GM12872 (cell line): ENCODE data around the gene NRL.

Experiments
- TF ChIP-seq, protein P1 (sequence below): IDR thresholded peaks from 3 replicates; pipeline ENCODE4 v1.5.1; 2011; ENCODE audit warnings: low read depth, mild to moderate bottlenecking, low read length, moderate library complexity; ENCODE audit not compliant: insufficient read depth

NRL gene

GRCh38 chr14:24072881-24073877 is 41.6 kb downstream of the NRL start:
- TF ChIP-seq, protein P1, sequence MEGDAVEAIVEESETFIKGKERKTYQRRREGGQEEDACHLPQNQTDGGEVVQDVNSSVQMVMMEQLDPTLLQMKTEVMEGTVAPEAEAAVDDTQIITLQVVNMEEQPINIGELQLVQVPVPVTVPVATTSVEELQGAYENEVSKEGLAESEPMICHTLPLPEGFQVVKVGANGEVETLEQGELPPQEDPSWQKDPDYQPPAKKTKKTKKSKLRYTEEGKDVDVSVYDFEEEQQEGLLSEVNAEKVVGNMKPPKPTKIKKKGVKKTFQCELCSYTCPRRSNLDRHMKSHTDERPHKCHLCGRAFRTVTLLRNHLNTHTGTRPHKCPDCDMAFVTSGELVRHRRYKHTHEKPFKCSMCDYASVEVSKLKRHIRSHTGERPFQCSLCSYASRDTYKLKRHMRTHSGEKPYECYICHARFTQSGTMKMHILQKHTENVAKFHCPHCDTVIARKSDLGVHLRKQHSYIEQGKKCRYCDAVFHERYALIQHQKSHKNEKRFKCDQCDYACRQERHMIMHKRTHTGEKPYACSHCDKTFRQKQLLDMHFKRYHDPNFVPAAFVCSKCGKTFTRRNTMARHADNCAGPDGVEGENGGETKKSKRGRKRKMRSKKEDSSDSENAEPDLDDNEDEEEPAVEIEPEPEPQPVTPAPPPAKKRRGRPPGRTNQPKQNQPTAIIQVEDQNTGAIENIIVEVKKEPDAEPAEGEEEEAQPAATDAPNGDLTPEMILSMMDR: no peak

DNA sequence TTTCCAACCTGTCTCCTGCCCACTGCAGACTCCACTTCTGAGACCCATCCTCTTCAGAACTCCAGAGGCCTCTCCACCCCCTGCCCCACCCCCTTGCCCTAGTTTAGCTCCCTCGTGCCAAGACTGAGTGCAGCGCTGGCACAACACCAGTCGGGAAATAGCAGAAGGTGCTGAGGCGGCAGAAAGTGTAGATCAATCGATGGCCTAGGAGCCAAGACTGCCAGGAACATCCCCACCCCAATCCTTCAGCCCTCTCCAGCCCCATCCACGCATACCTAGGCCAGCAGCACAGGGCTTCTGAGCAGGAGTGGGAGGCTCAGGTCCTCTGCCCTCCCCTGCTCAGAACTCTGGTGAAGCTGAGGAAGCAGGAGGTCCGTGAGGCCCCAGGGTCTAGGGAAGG is 42.3 kb downstream of the NRL start:
- TF ChIP-seq, protein P1: no peak

GRCh38 chr14:24071836-24072430 is 42.8 kb downstream of the NRL start:
- TF ChIP-seq, protein P1: no peak

DNA sequence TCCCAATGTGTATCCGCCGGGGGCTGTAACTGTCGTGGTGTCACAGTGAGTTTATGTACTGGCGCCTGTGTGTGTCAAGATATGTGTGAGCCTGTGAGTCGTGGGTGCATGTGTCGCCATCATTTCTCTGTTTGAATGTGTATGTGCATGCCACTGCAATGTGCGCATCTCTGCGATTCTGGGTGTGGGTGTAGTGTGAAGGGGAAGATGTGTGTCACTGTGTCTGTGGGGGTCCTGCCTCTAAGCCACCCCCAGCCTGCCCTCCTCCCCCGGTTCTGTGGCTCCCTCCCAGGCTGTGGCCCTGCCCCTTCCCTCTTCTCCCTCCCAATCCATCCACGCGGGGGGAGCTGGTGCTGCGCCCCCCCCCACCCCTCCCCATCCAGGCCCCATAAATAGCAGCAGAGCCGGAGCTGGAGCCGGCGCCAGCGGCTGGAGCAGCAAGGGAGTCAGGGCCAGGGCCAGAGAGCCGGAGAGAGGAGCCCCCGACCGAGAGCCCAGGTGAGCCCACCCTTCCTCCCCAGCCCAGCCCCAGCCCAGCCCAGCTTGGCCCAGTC is 43.5 kb downstream of the NRL start, which contains the start of gene CPNE6:
CPNE6 (plus strand) TSS at position 419 of the 554 bp plus-strand sequence. CDS start 1,375 bp downstream, outside the sequence.
- TF ChIP-seq, protein P1: no peak

DNA sequence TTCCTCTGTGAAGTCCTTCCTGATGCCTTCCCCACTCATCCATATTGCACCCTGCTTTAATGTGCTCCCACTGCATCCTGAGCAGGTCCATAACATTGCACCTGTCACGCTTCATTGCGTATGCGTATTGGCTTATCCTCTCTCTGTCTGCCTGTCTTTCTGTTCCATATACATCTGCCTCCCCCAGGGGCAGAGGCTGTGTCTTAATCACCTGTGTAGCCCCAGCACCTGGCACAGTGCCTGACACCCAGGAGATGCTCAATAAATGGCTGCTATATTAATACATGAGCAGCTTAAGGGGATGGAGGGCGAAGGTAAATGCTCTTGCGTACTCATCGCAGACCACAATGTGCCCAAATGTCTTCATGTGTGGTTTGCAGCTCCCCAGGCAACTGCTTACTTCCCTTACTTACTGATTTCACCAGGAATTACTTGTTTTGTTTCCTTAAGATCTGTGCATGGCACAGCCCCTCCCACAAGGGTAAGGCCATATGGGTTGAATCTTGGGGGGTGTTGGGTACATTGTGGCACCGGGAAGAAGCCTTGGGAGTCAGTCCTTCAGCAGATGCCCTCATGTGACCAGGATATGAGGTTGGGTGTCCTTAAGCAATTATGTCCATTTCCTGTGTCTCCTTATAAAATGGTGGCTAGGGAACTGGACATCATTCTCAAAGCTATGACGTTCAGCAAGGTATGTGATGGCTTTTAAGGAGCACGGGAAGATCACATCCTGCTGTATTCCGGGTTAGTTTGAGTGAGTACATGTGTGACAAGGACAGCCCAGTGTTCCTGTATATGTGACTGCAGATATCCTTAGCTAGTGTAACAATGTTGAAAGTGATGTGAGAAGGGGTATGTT is 44.2 kb downstream of the NRL start:
- TF ChIP-seq, protein P1: no peak

DNA sequence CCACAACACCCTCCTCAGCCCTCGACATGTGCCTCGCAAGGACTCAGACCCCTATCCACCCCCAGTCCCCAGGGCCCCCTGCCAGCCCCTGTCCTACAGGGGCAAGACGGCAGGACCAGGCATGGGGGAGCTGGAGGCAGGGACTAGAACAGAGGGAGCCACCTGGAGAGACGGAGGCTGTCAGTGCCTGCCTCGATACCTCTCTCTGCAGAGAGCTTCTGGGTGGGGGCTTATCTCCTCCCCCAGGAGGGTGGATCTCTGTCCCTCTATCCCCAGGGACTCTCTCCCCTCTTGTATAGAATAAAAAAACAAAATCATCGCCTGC is 45.4 kb downstream of the NRL start:
- TF ChIP-seq, protein P1: no peak
